NCI-H1694 (cell line): ENCODE data around the gene HS1BP3.

Experiments used
- DNase-seq: peaks from one replicate; lab custom pipeline; 2025; lab: John Stamatoyannopoulos, UW

Gene HS1BP3

DNA sequence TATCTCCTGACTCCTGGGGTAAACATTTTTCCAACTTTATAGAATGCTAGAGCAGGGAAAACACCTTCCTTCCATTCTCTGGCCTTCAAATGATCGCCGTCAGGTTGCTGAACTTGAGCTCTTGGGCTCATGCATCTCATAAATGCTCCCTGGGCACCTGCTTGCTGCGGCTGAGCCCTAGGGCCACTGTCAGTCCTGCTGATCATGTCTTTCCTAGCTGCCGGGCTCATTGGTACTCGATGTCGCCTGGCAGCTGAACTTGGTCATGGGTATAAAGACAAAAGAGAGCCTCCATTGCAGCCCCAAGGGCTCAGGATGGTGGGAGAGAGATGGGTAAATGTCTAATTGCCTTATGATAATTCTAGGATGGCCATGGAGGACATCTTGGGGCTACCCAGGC is 80.6 kb downstream of the HS1BP3 start:
- DNase-seq: no peak

DNA sequence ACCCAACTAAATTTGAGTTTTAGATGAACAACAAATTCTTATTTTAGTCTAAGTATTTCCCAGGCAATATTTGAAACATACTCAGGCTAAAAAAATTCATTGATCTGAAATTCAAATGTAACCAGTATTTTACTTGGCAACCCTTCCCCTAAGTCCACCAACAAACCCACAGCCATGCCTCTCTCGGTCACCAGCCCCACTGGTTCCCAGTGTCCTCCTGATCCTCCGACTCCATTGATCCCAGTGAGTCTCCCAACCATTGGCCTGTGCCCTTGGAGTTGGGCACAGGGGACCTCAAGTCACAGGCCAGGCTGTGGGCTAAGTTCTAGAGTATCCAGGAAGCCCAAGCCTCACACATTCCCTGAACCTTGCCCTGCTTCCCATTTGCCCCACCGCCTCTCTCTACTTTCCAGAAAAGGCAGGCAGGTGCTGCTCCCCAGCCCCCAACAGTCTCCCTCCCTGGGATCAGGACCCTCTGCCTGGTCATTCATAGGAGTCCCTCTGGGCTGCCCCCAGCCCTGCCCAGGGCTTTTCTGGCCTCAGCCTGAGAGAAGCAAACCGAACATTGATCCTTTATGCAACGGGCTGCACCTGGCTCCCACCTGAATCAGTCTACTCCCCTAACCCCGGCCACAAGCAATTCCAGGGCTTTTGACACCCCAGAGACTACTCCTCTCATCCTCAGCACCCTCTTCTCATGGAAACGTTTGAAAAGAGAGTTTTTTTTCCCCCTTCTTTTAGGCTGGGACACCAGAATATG is 81.3 kb downstream of the HS1BP3 start:
- DNase-seq: no peak

- DNase-seq: no peak
Measured at GRCh38 chr2:20568501-20569463, 82.1 kb downstream of the HS1BP3 start.

- no peak for DNase-seq
Measured at GRCh38 chr2:20567926-20568179, 83.0 kb downstream of the HS1BP3 start.
